Measurements from ENCODE around the gene TLE5. TPM values are rescaled to one million over a fixed set of nuclear protein-coding genes. Genes with fewer than 3 reads are reported as not detected.
"Not testable (repeated sequence)": the region's sequence is repeated elsewhere in the genome, so short reads cannot be mapped to it uniquely, and the experiment has no call there.

TLE5 gene
- total and polyA plus RNA-seq, 4 experiments from 2014 or later = 572 to 943 (median 888) TPM

GRCh38 chr19:3019211-3019854 is 43.0 kb downstream of the TLE5 start:
- no peaks in the 10 kb centered on the region for H3K36me3 ChIP-seq (ENCODE audit: insufficient read depth, low read length)
- POLR2A ChIA-PET (ENCODE audit: partially characterized antibody) = no interaction called here
- H3K27me3 Mint-ChIP-seq = no peaks in the 10 kb centered on the region
- no peak overlapping the region for H3K27ac Mint-ChIP-seq
- H3K36me3 Mint-ChIP-seq = peaks cover 1 to 4% of the 10 kb centered on the region in 2 donors
- no peaks in the 10 kb centered on the region for H3K9me3 Mint-ChIP-seq
- CTCF ChIA-PET (ENCODE audit: partially characterized antibody) = no interaction called here
- intact Hi-C loops (cut with micrococcal nuclease) = no loop called here
- H3K4me3 ChIP-seq (ENCODE audit: low read length in 2 of 2) = no peak overlapping the region
- no peak for DNase-seq
- H3K9me3 ChIP-seq (ENCODE audit: control insufficient read depth in 1 of 2, low read length in 2 of 2) = no peaks in the 10 kb centered on the region
- no peak overlapping the region for H3K4me3 Mint-ChIP-seq
- peaks cover 0 to 5% (median 1%) of the 10 kb centered on the region in 4 donors for H3K4me1 Mint-ChIP-seq
- no peaks in the 10 kb centered on the region for H3K27me3 ChIP-seq (ENCODE audit: insufficient read depth, low read length)
- peaks cover 1% of the 10 kb centered on the region for H3K4me1 ChIP-seq (ENCODE audit: insufficient read depth, low read length)
- no peak overlapping the region for H3K27ac ChIP-seq (ENCODE audit: low read depth, low read length)

- H3K27ac ChIP-seq (ENCODE audit: low read depth, low read length) = no peak overlapping the region
- ChIA-PET POLR2A (ENCODE audit: partially characterized antibody) (no interaction called here), CTCF (ENCODE audit: partially characterized antibody) (interaction anchor here (1.0 kb wide), 1 partner anchor 86 kb away, joined by 3 read pairs; no protein-coding TSS in a partner anchor)
- Mint-ChIP-seq H3K27ac (no peak overlapping the region), H3K36me3 (peaks cover 4 to 8% of the 10 kb centered on the region in 2 donors), H3K27me3 (no peaks in the 10 kb centered on the region), H3K9me3 (no peaks in the 10 kb centered on the region), H3K4me1 (peaks cover 0 to 4% (median 0%) of the 10 kb centered on the region in 4 donors), H3K4me3 (no peak overlapping the region)
- no peak overlapping the region for H3K4me3 ChIP-seq (ENCODE audit: low read length in 2 of 2)
- H3K4me1 ChIP-seq (ENCODE audit: insufficient read depth, low read length) = no peaks in the 10 kb centered on the region
- H3K27me3 ChIP-seq (ENCODE audit: insufficient read depth, low read length) = no peaks in the 10 kb centered on the region
- intact Hi-C loops (cut with micrococcal nuclease) = no loop called here
- H3K36me3 ChIP-seq (ENCODE audit: insufficient read depth, low read length) = no peaks in the 10 kb centered on the region
- DNase-seq = no peak
- H3K9me3 ChIP-seq (ENCODE audit: control insufficient read depth in 1 of 2, low read length in 2 of 2) = no peaks in the 10 kb centered on the region
These were observed 44.4 kb downstream of the TLE5 start for GRCh38 chr19:3017923-3018322.

GRCh38 chr19:3015126-3016057 is 46.9 kb downstream of the TLE5 start:
- Histone ChIP-seq H3K4me1 (ENCODE audit: insufficient read depth, low read length) (no peaks in the 10 kb centered on the region), H3K4me3 (ENCODE audit: low read length in 2 of 2) (no peak overlapping the region), H3K27me3 (ENCODE audit: insufficient read depth, low read length) (no peaks in the 10 kb centered on the region), H3K9me3 (ENCODE audit: control insufficient read depth in 1 of 2, low read length in 2 of 2) (no peaks in the 10 kb centered on the region), H3K27ac (ENCODE audit: low read depth, low read length) (no peak overlapping the region), H3K36me3 (ENCODE audit: insufficient read depth, low read length) (no peaks in the 10 kb centered on the region)
- no peaks in the 10 kb centered on the region for H3K4me1 Mint-ChIP-seq
- no peak overlapping the region for H3K4me3 Mint-ChIP-seq
- intact Hi-C loops (cut with micrococcal nuclease) = no loop called here
- H3K36me3 Mint-ChIP-seq = peaks cover 4 to 5% of the 10 kb centered on the region in 2 donors
- CTCF ChIA-PET (ENCODE audit: partially characterized antibody) = no interaction called here
- no peaks in the 10 kb centered on the region for H3K9me3 Mint-ChIP-seq
- H3K27me3 Mint-ChIP-seq = no peaks in the 10 kb centered on the region
- H3K27ac Mint-ChIP-seq = peak overlapping the region in 1 of 7 donors; percentile 64
- POLR2A ChIA-PET (ENCODE audit: partially characterized antibody) = no interaction called here
- DNase-seq = no peak

GRCh38 chr19:3014135-3014534 is 48.2 kb downstream of the TLE5 start:
- H3K36me3 ChIP-seq (ENCODE audit: insufficient read depth, low read length) = no peaks in the 10 kb centered on the region
- no peak for DNase-seq
- ChIA-PET POLR2A (ENCODE audit: partially characterized antibody) (no interaction called here), CTCF (ENCODE audit: partially characterized antibody) (interaction anchor here (0.6 kb wide), 1 partner anchor 34 kb away, joined by 3 read pairs; no protein-coding TSS in a partner anchor)
- no peak overlapping the region for H3K27ac ChIP-seq (ENCODE audit: low read depth, low read length)
- no peaks in the 10 kb centered on the region for H3K9me3 ChIP-seq (ENCODE audit: control insufficient read depth in 1 of 2, low read length in 2 of 2)
- Mint-ChIP-seq H3K27me3 (no peaks in the 10 kb centered on the region), H3K9me3 (no peaks in the 10 kb centered on the region), H3K4me3 (no peak overlapping the region), H3K36me3 (peaks cover 4 to 6% of the 10 kb centered on the region in 2 donors), H3K27ac (no peak overlapping the region), H3K4me1 (no peaks in the 10 kb centered on the region)
- intact Hi-C loops (cut with micrococcal nuclease) = no loop called here
- no peaks in the 10 kb centered on the region for H3K4me1 ChIP-seq (ENCODE audit: insufficient read depth, low read length)
- no peak overlapping the region for H3K4me3 ChIP-seq (ENCODE audit: low read length in 2 of 2)
- H3K27me3 ChIP-seq (ENCODE audit: insufficient read depth, low read length) = no peaks in the 10 kb centered on the region

- no peaks in the 10 kb centered on the region for H3K9me3 Mint-ChIP-seq
- peaks cover 4 to 6% of the 10 kb centered on the region in 2 donors for H3K36me3 Mint-ChIP-seq
- CTCF ChIA-PET (ENCODE audit: partially characterized antibody) = interaction anchor here (0.6 to 1.2 kb wide), 2 partner anchors 33 to 62 kb away, joined by 3 to 4 read pairs; no protein-coding TSS in a partner anchor
- Histone ChIP-seq H3K4me1 (ENCODE audit: insufficient read depth, low read length) (no peaks in the 10 kb centered on the region), H3K27ac (ENCODE audit: low read depth, low read length) (no peak overlapping the region), H3K36me3 (ENCODE audit: insufficient read depth, low read length) (no peaks in the 10 kb centered on the region), H3K27me3 (ENCODE audit: insufficient read depth, low read length) (no peaks in the 10 kb centered on the region), H3K9me3 (ENCODE audit: control insufficient read depth in 1 of 2, low read length in 2 of 2) (no peaks in the 10 kb centered on the region), H3K4me3 (ENCODE audit: low read length in 2 of 2) (no peak overlapping the region)
- no peaks in the 10 kb centered on the region for H3K4me1 Mint-ChIP-seq
- H3K27ac Mint-ChIP-seq = peak overlapping the region in 1 of 7 donors; percentile 13
- H3K4me3 Mint-ChIP-seq = no peak overlapping the region
- H3K27me3 Mint-ChIP-seq = no peaks in the 10 kb centered on the region
- POLR2A ChIA-PET (ENCODE audit: partially characterized antibody) = no interaction called here
- intact Hi-C loops (cut with micrococcal nuclease) = no loop called here
- no peak for DNase-seq
These were observed 49.0 kb downstream of the TLE5 start for GRCh38 chr19:3013263-3013725.

GRCh38 chr19:3012621-3013262 is 49.6 kb downstream of the TLE5 start:
- POLR2A ChIA-PET (ENCODE audit: partially characterized antibody) = no interaction called here
- peak overlapping the region in 1 of 7 donors; percentile 13 for H3K27ac Mint-ChIP-seq
- no peaks in the 10 kb centered on the region for H3K9me3 Mint-ChIP-seq
- no peaks in the 10 kb centered on the region for H3K27me3 Mint-ChIP-seq
- DNase-seq = no peak
- H3K4me1 ChIP-seq (ENCODE audit: insufficient read depth, low read length) = no peaks in the 10 kb centered on the region
- CTCF ChIA-PET (ENCODE audit: partially characterized antibody) = interaction anchor here (1.2 kb wide), 1 partner anchor 62 kb away, joined by 4 read pairs; no protein-coding TSS in a partner anchor
- H3K4me3 ChIP-seq (ENCODE audit: low read length in 2 of 2) = no peak overlapping the region
- H3K27ac ChIP-seq (ENCODE audit: low read depth, low read length) = no peak overlapping the region
- H3K9me3 ChIP-seq (ENCODE audit: control insufficient read depth in 1 of 2, low read length in 2 of 2) = no peaks in the 10 kb centered on the region
- no peaks in the 10 kb centered on the region for H3K36me3 ChIP-seq (ENCODE audit: insufficient read depth, low read length)
- peaks cover 4 to 8% of the 10 kb centered on the region in 2 donors for H3K36me3 Mint-ChIP-seq
- no peaks in the 10 kb centered on the region for H3K27me3 ChIP-seq (ENCODE audit: insufficient read depth, low read length)
- no peaks in the 10 kb centered on the region for H3K4me1 Mint-ChIP-seq
- no peak overlapping the region for H3K4me3 Mint-ChIP-seq
- intact Hi-C loops (cut with micrococcal nuclease) = no loop called here

GRCh38 chr19:3012059-3012458 is 50.2 kb downstream of the TLE5 start:
- H3K27me3 ChIP-seq (ENCODE audit: insufficient read depth, low read length); H3K4me1 ChIP-seq (ENCODE audit: insufficient read depth, low read length); CTCF ChIA-PET (ENCODE audit: partially characterized antibody); H3K4me1 Mint-ChIP-seq; H3K27ac ChIP-seq (ENCODE audit: low read depth, low read length); H3K9me3 Mint-ChIP-seq; H3K36me3 ChIP-seq (ENCODE audit: insufficient read depth, low read length); H3K9me3 ChIP-seq (ENCODE audit: control insufficient read depth in 1 of 2, low read length in 2 of 2); H3K4me3 ChIP-seq (ENCODE audit: low read length in 2 of 2); POLR2A ChIA-PET (ENCODE audit: partially characterized antibody); intact Hi-C loops (cut with micrococcal nuclease); H3K27me3 Mint-ChIP-seq; DNase-seq; H3K4me3 Mint-ChIP-seq: not testable (repeated sequence)
- Mint-ChIP-seq H3K36me3 (peaks cover 4 to 10% of the 10 kb centered on the region in 2 donors), H3K27ac (peak overlapping the region in 2 of 7 donors; percentile 24 to 48)

Measured in CD4-positive, alpha-beta memory T cell (primary cell).